Endothelial cell of umbilical vein (primary cell): ENCODE results near the gene CST8. TPM values are rescaled to one million over a fixed set of nuclear protein-coding genes. Genes with fewer than 3 reads are reported as not detected.

Experiments
- BruUV-seq: library from RNA; stranded (reverse); fragments of 400-500 nt; replicated peaks from 2 replicates; lab custom pipeline; 2021; lab: Mats Ljungman, UMichigan
- CTCF ChIA-PET: fragments of 300-600, 350-600 bp; sonication (Branson Sonifier 250); formaldehyde crosslinking; loops from one replicate; lab custom pipeline; 2021; ENCODE audit warnings: antibody characterized with exemption, inconsistent platforms; lab: Charles Lee
- POLR2A ChIA-PET: fragments of 300-600, 350-600 bp; sonication (Branson Sonifier 250); formaldehyde crosslinking; loops from one replicate; lab custom pipeline; 2021; ENCODE audit warnings: antibody characterized with exemption, inconsistent platforms; lab: Charles Lee
- DNase-seq: peaks from one replicate; pipeline ENCODE4 v3.0.0-alpha.2; 2011; ENCODE audit warnings: low read depth, low spot score
- FAIRE-seq: peaks from 2 replicates; lab custom pipeline; 2011; peaks lifted over from hg19 to GRCh38; lab: Jason Lieb, UNC
- H2AFZ ChIP-seq: 2 replicates; pipeline ENCODE4 v1.6.0; 2012; ENCODE audit warnings: low read depth, low read length, control low read depth, inconsistent platforms
- H3K27ac ChIP-seq: 2 replicates; pipeline ENCODE4 v1.5.1; 2011; ENCODE audit warnings: low read depth, mild to moderate bottlenecking, control low read depth, low read length, moderate library complexity; ENCODE audit not compliant: insufficient read depth
- H3K27me3 ChIP-seq, 2 experiments: 2 replicates each; pipeline versions ENCODE4 v1.6.0 to v1.6.1; 2011; ENCODE audit warnings: low read length in 2 of 2, mixed read lengths in 1 of 2; ENCODE audit not compliant: control insufficient read depth in 2 of 2, insufficient read depth in 2 of 2
- H3K36me3 ChIP-seq, 2 experiments: 2 replicates in 1 of 2; 3 replicates in 1 of 2; pipeline ENCODE4 v1.5.1; 2011; ENCODE audit warnings: low read length in 2 of 2, mild to moderate bottlenecking in 1 of 2, moderate library complexity in 1 of 2; ENCODE audit not compliant: control insufficient read depth in 2 of 2, insufficient read depth in 2 of 2; ENCODE audit errors: extremely low read depth in 1 of 2
- H3K4me1 ChIP-seq: 3 replicates; pipeline ENCODE4 v1.5.1; 2011; ENCODE audit warnings: mild to moderate bottlenecking, low read length; ENCODE audit not compliant: control insufficient read depth, insufficient read depth; ENCODE audit errors: extremely low read depth
- H3K4me2 ChIP-seq: 2 replicates; pipeline ENCODE4 v1.6.1; 2011; ENCODE audit warnings: low read length, control low read depth, mixed read lengths; ENCODE audit not compliant: insufficient read depth
- H3K4me3 ChIP-seq, 3 experiments: fragments of 200-600 bp in 1 of 3; sonication (generic), shearing (Covaris generic) in 1 of 3; replicated peaks in 1 of 3; 2 replicates each; pipeline ENCODE4 v1.5.1; 2011 to 2016; ENCODE audit warnings: control low read depth in 3 of 3, low read length in 3 of 3, mild to moderate bottlenecking in 2 of 3, inconsistent platforms in 1 of 3, low read depth in 1 of 3, moderate library complexity in 1 of 3; ENCODE audit not compliant: insufficient read depth in 1 of 3
- H3K79me2 ChIP-seq: 2 replicates; pipeline ENCODE4 v1.6.0; 2012; ENCODE audit warnings: low read length, inconsistent platforms; ENCODE audit not compliant: control insufficient read depth, insufficient read depth
- H3K9ac ChIP-seq: replicated peaks from 2 replicates; pipeline ENCODE3; 2011; ENCODE audit warnings: low read length, control low read depth; ENCODE audit not compliant: insufficient read depth; ENCODE audit errors: extremely low read depth
- H3K9me1 ChIP-seq: replicated peaks from 3 replicates; pipeline ENCODE4 v1.6.0; 2011; ENCODE audit warnings: mild to moderate bottlenecking, low read length; ENCODE audit not compliant: control insufficient read depth, insufficient read depth; ENCODE audit errors: extremely low read depth
- H3K9me3 ChIP-seq: replicated peaks from 2 replicates; pipeline ENCODE4 v1.5.1; 2012; ENCODE audit warnings: low read length, inconsistent platforms; ENCODE audit not compliant: control insufficient read depth, insufficient read depth
- H4K20me1 ChIP-seq: replicated peaks from 2 replicates; pipeline ENCODE3; 2011; ENCODE audit warnings: mild to moderate bottlenecking, low read length; ENCODE audit not compliant: control insufficient read depth, insufficient read depth; ENCODE audit errors: extremely low read depth
- CTCF ChIP-seq, 2 donors: IDR thresholded peaks; 1 replicate in 1 of 2; 2 replicates in 1 of 2; pipeline ENCODE4 v1.5.1; 2011; ENCODE audit warnings: low read length in 2 of 2, mild to moderate bottlenecking in 2 of 2, moderate library complexity in 2 of 2, control low read depth in 1 of 2, inconsistent platforms in 1 of 2, low read depth in 1 of 2; ENCODE audit not compliant: insufficient read depth in 1 of 2; ENCODE audit errors: extremely low read depth in 1 of 2
- EZH2 ChIP-seq: IDR thresholded peaks from 2 replicates; pipeline ENCODE4 v1.6.1; 2012; ENCODE audit warnings: borderline replicate concordance, low read depth, mild to moderate bottlenecking, moderate library complexity, low read length, inconsistent platforms; ENCODE audit not compliant: severe bottlenecking
- FOS ChIP-seq: IDR thresholded peaks from 2 replicates; pipeline ENCODE4 v1.6.1; 2011; ENCODE audit warnings: mild to moderate bottlenecking, low read length, moderate library complexity, borderline replicate concordance; ENCODE audit not compliant: insufficient read depth
- GATA2 ChIP-seq: IDR thresholded peaks from 2 replicates; pipeline ENCODE4 v1.7.0; 2011; ENCODE audit warnings: low read depth, mild to moderate bottlenecking, moderate library complexity, mixed read lengths, low read length; ENCODE audit not compliant: insufficient read length, insufficient read depth
- JUN ChIP-seq: IDR thresholded peaks from 2 replicates; pipeline ENCODE4 v1.6.1; 2011; ENCODE audit warnings: borderline replicate concordance, low read depth; ENCODE audit not compliant: insufficient read length, insufficient read depth
- MAX ChIP-seq: IDR thresholded peaks from 2 replicates; pipeline ENCODE4 v1.6.1; 2011; ENCODE audit not compliant: insufficient read depth, insufficient read length
- MYC ChIP-seq: IDR thresholded peaks from one replicate; pipeline ENCODE4 v1.6.1; 2011; ENCODE audit warnings: mild to moderate bottlenecking, low read depth, low read length
- POLR2A ChIP-seq: IDR thresholded peaks from 2 replicates; pipeline ENCODE4 v1.6.1; 2012; ENCODE audit warnings: low read depth, mild to moderate bottlenecking, control low read depth, low read length
- POLR2AphosphoS5 ChIP-seq: IDR thresholded peaks from 2 replicates; pipeline ENCODE4 v1.6.1; 2012; ENCODE audit warnings: low read depth, mild to moderate bottlenecking, control low read depth, low read length, moderate library complexity; ENCODE audit not compliant: insufficient read depth
- dilution Hi-C: fragments of 300-500 bp; cut with MboI; formaldehyde crosslinking; loops from one replicate; pipeline ENCODE4 v1.15.0; 2019; ENCODE audit warnings: low sequenced_read_pairs; ENCODE audit not compliant: extremely low pct_ligation_motif_present
- intact Hi-C: fragments of 100-400 bp; cut with micrococcal nuclease; formaldehyde crosslinking; loops from one replicate; pipeline ENCODE4 v1.10.0; 2022
- polyA plus RNA-seq, 4 experiments: library from polyadenylated mRNA; depleted of rRNA in 3 of 4; stranded (reverse) in 3 of 4; unstranded in 1 of 4; fragments of >200 nt; gene quantifications; 2 replicates each; pipeline versions ENCODE4 v1.2.1 to v1.2.3, GENCODE V29; 2011 to 2012; ENCODE audit warnings: missing spikeins in 1 of 4
- total RNA-seq: library from RNA; stranded (reverse); gene quantifications from 2 replicates; pipeline ENCODE4 v1.2.3, GENCODE V29; 2021

The CST8 gene
- total and polyA plus RNA-seq, 2 donors (not counting 3 experiments of a cell fraction or from before 2014, with no cell fraction given), result not detected

GRCh38 chr20:23537030-23537429, 46.1 kb downstream of the CST8 start:
- Histone ChIP-seq H3K4me3 (no peak overlapping the region), H3K9me3 (no peaks in the 10 kb centered on the region), H3K36me3 (no peaks in the 10 kb centered on the region), H3K4me2 (no peak overlapping the region), H3K79me2 (no peaks in the 10 kb centered on the region), H3K4me1 (no peaks in the 10 kb centered on the region), H3K27ac (no peak overlapping the region), H2AFZ (no peak overlapping the region), H4K20me1 (no peaks in the 10 kb centered on the region), H3K27me3 (no peaks in the 10 kb centered on the region), H3K9me1 (no peaks in the 10 kb centered on the region), H3K9ac (no peak overlapping the region)
- POLR2A ChIA-PET, result no interaction called here
- TF ChIP-seq EZH2, result no peak
- no peak for TF ChIP-seq GATA2
- no peak for TF ChIP-seq FOS
- no peak for TF ChIP-seq MAX
- TF ChIP-seq CTCF (IDR thresholded peaks at IDR 0.05; ENCODE audit: extremely low read depth in 1 of 2, insufficient read depth in 1 of 2, low read depth in 1 of 2, low read length in 2 of 2), result no peak
- dilution Hi-C loops, result no loop called here
- no TSS peak for BruUV-seq
- no peak for DNase-seq
- CTCF ChIA-PET, result no interaction called here
- intact Hi-C loops, result no loop called here
- FAIRE-seq, result no peak

GRCh38 chr20:23540624-23541023, 49.7 kb downstream of the CST8 start:
- FAIRE-seq (no peak), DNase-seq (no peak)
- no peaks in the 10 kb centered on the region for H3K27me3 ChIP-seq
- H3K9me3 ChIP-seq, result no peaks in the 10 kb centered on the region
- H4K20me1 ChIP-seq, result no peaks in the 10 kb centered on the region
- H3K4me1 ChIP-seq, result no peaks in the 10 kb centered on the region
- ChIA-PET CTCF (interaction anchor here (1.1 kb wide), 1 partner anchor 9 kb away, joined by 4 read pairs; no protein-coding TSS in a partner anchor), POLR2A (no interaction called here)
- H2AFZ ChIP-seq, result no peak overlapping the region
- H3K9me1 ChIP-seq, result no peaks in the 10 kb centered on the region
- no peak overlapping the region for H3K4me2 ChIP-seq
- intact Hi-C loops (no loop called here), dilution Hi-C loops (no loop called here)
- no TSS peak for BruUV-seq
- H3K27ac ChIP-seq, result no peak overlapping the region
- no peak for TF ChIP-seq GATA2
- TF ChIP-seq FOS, result no peak
- no peak for TF ChIP-seq JUN
- no peak for TF ChIP-seq POLR2A
- no peak for TF ChIP-seq MAX
- no peak for TF ChIP-seq MYC
- TF ChIP-seq POLR2AphosphoS5, result no peak
- no peak for TF ChIP-seq CTCF (IDR thresholded peaks at IDR 0.05; ENCODE audit: extremely low read depth in 1 of 2, insufficient read depth in 1 of 2, low read depth in 1 of 2, low read length in 2 of 2)
- TF ChIP-seq EZH2, result no peak
- no peak overlapping the region for H3K4me3 ChIP-seq
- no peaks in the 10 kb centered on the region for H3K79me2 ChIP-seq
- no peaks in the 10 kb centered on the region for H3K36me3 ChIP-seq
- H3K9ac ChIP-seq, result no peak overlapping the region
